SK-N-MC (cell line): ENCODE measurements around the gene TULP3.

ENCODE experiments used
- DNase-seq: peaks from one replicate; pipeline ENCODE4 v3.0.0-alpha.2; 2011; ENCODE audit warnings: low read depth, low spot score
- H3K27ac ChIP-seq: fragments of 200-600 bp; sonication (generic); 2 replicates; pipeline ENCODE4 v1.5.1; 2016; ENCODE audit warnings: mixed run types
- H3K36me3 ChIP-seq: fragments of 200-600 bp; sonication (generic); 2 replicates; pipeline ENCODE4 v1.6.1; 2017; ENCODE audit warnings: antibody characterized with exemption, low read length, mixed read lengths; ENCODE audit not compliant: insufficient read depth
- H3K4me3 ChIP-seq: fragments of 200-600 bp; sonication (generic); 2 replicates; pipeline ENCODE4 v1.5.1; 2016
- H3K9ac ChIP-seq: fragments of 200-600 bp; sonication (generic); 2 replicates; pipeline ENCODE4 v1.8.0; 2017; ENCODE audit warnings: mixed run types, mixed read lengths; ENCODE audit not compliant: insufficient read length
- H3K9me3 ChIP-seq: fragments of 200-600 bp; sonication (generic); 2 replicates; pipeline ENCODE4 v1.6.1; 2017; ENCODE audit warnings: low read depth, mild to moderate bottlenecking, antibody characterized with exemption, low read length, moderate library complexity, mixed read lengths
- EZH2 ChIP-seq: fragments of 200-600 bp; sonication (generic); IDR thresholded peaks from one replicate; pipeline ENCODE4 v1.6.1; 2017; ENCODE audit warnings: antibody characterized with exemption
- FOXP2 ChIP-seq: optimal IDR thresholded peaks from 2 replicates; pipeline ENCODE3; 2011; ENCODE audit warnings: mild to moderate bottlenecking, moderate library complexity; ENCODE audit not compliant: insufficient read depth; ENCODE audit errors: extremely low read length, control extremely low read depth
- POLR2AphosphoS5 ChIP-seq: IDR thresholded peaks from 2 replicates; pipeline ENCODE4 v1.6.1; 2012; ENCODE audit warnings: mild to moderate bottlenecking, low read depth, low read length, borderline replicate concordance

Gene TULP3

DNA sequence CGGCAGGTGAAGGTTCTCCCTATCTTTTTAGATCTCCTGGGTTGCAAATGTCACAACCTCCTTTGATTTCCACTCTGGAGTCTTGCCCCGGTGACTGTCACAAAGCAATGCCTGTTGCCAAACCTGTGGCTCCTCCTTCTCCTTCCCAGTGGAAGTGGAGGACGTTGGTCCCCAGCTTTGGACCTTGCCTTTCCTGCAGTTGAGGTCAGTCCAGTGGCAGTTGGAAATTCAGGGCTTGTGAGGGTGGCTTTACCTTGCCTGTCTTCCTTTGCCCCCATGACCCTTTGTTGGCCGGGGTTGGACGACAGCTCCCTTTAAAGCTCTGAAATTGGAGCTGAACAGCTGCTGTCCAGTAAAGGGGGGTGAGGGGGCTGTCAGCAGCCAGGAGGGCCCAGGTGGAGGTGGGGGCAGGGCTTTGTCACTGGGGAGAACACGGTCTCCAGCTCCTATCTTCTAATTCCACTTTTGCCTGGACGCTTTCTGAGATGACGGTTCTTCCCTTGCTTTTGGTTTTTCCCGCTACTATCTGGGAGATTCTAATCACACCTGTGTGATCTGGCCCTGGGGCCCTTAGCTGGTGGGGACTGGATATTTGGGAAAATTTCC is 72.6 kb downstream of the TULP3 start:
- Histone ChIP-seq H3K27ac (no peak overlapping the region), H3K36me3 (peaks cover 8% of the 10 kb centered on the region; the same call in 1 of the 2 replicates), H3K9me3 (no peaks in the 10 kb centered on the region), H3K9ac (no peak overlapping the region), H3K4me3 (no peak overlapping the region)
- TF ChIP-seq POLR2AphosphoS5 (no peak), FOXP2 (no peak), EZH2 (no peak)
- DNase-seq = no peak

GRCh38 chr12:2963760-2964292 is 73.1 kb downstream of the TULP3 start:
- Histone ChIP-seq H3K36me3 (peaks cover 10% of the 10 kb centered on the region), H3K9ac (no peak overlapping the region), H3K9me3 (no peaks in the 10 kb centered on the region), H3K4me3 (no peak overlapping the region), H3K27ac (no peak overlapping the region)
- no peak for DNase-seq
- TF ChIP-seq EZH2 = no peak
- no peak for TF ChIP-seq POLR2AphosphoS5
- no peak for TF ChIP-seq FOXP2

DNA sequence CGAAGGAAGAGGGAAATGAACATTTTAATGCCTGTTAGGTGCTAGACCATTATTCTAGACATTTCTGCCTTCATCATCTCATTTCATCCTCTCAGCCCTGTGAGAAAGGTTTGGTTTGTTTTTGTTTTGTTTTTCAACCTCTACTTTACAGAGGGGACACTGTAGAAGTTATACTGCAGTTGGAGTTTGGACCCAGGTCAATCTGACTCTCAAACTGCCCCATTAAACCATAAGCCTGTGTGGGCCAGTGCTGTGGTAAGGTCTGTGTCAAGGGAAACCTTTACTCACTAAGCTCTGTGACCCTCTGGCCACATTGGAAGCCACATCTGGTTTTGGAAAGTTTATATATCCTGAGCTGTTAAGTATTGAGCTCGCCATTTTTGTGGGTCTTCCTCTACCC is 77.0 kb downstream of the TULP3 start:
- no peak overlapping the region for H3K4me3 ChIP-seq
- no peak for DNase-seq
- no peaks in the 10 kb centered on the region for H3K9me3 ChIP-seq
- no peak overlapping the region for H3K9ac ChIP-seq
- peak overlapping the region; percentile 33; the same call in 1 of the 2 replicates for H3K27ac ChIP-seq
- peaks cover 22% of the 10 kb centered on the region for H3K36me3 ChIP-seq
- no peak for TF ChIP-seq FOXP2
- no peak for TF ChIP-seq EZH2
- no peak for TF ChIP-seq POLR2AphosphoS5

DNA sequence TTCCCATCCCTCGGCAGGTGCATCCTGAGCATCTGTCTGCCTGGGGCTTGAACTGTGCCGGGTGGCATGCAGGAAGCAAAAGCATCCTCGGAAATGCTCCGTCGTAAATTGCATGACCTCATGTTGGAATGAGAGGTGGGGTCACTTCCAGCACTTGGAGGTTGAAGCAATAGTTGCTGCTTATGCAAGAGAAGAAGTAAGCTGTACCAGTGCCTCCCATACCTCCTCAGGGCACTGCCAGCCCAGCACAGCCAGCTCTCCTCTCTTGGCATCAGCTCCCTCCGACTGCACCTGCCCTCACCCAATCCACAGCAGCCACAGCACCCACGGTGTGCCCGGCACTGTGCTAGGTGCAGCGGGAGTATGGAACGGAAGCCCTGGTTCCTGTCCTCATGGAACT is 80.1 kb downstream of the TULP3 start:
- H3K27ac ChIP-seq = no peak overlapping the region
- TF ChIP-seq EZH2 (no peak), POLR2AphosphoS5 (no peak), FOXP2 (no peak)
- H3K9ac ChIP-seq = no peak overlapping the region
- no peak overlapping the region for H3K4me3 ChIP-seq
- H3K36me3 ChIP-seq = peaks cover 18% of the 10 kb centered on the region
- DNase-seq = no peak
- no peaks in the 10 kb centered on the region for H3K9me3 ChIP-seq

DNA sequence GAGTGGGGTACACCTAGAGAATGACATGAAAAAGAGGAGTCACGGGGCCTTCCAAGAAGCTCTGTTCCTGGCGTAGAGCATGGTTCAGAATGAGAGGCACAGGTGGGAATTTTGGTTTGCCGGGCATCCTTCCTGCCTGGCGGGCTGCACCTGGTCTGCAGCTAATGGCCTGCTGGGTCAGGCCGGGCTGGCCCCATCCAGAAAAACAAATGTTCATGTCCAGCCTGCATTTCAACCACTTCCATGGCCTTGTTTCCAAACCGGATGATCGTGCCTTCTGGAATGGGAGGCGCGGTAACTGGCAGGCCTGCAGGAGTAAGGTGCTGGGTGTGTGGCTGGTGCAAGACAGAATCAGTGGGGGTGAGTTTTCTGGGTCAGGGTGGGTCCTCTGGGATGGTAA is 82.9 kb downstream of the TULP3 start:
- H3K9ac ChIP-seq = no peak overlapping the region
- no peak overlapping the region for H3K27ac ChIP-seq
- H3K4me3 ChIP-seq = no peak overlapping the region
- H3K36me3 ChIP-seq = peaks cover 14% of the 10 kb centered on the region
- DNase-seq = no peak
- TF ChIP-seq EZH2 (no peak), POLR2AphosphoS5 (no peak), FOXP2 (no peak)
- no peaks in the 10 kb centered on the region for H3K9me3 ChIP-seq

DNA sequence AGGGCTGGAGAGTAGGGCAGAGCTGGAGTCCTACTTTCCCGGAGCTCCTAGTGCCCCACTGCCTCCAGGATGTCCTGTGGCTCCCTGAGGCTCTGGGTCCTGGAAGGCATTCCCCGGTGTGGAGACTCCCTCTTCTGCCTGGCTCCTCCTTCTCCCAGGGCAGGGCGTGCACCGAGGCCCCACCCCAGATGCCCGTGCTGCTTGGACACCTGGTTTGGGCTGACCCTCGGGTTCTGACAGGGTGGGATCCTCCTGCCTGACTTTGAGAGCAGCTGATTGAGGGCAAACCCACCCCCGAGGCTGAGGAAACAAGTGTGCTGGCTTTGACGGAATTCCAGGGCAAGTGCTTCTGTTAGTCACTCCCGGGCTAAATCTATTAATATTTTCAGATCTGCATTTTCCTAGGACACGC is 83.9 kb downstream of the TULP3 start:
- DNase-seq = no peak
- H3K9ac ChIP-seq = no peak overlapping the region
- TF ChIP-seq POLR2AphosphoS5 = no peak
- TF ChIP-seq FOXP2 = no peak
- TF ChIP-seq EZH2 = no peak
- no peak overlapping the region for H3K27ac ChIP-seq
- H3K4me3 ChIP-seq = no peak overlapping the region
- H3K9me3 ChIP-seq = no peaks in the 10 kb centered on the region
- H3K36me3 ChIP-seq = peaks cover 12% of the 10 kb centered on the region; the same call in 1 of the 2 replicates

- no peak for DNase-seq
Measured at GRCh38 chr12:2976581-2976996, 85.9 kb downstream of the TULP3 start.

DNA sequence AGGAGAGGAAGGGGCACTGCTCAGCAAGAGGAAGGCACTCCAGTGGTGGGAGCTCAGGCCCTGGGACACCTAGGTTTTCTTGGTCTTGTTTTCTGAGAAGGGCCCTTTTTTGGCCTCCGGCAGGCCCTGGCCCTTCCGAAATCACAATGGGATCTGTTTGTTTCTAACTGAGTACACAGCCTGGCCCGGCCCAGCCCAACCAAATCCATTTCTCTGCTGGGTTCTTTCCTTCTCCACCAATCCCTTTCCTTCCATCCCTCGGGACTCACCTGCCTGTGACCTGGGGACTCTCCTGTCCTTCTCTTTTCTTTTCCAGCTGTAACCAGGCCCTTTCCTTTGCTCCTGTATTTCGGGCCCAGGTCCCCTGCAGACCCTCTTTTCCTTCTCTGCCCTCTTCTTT is 87.1 kb downstream of the TULP3 start:
- no peak for TF ChIP-seq POLR2AphosphoS5
- TF ChIP-seq EZH2 = no peak
- no peak for TF ChIP-seq FOXP2
- Histone ChIP-seq H3K9me3 (no peaks in the 10 kb centered on the region), H3K27ac (no peak overlapping the region), H3K36me3 (peaks cover 4% of the 10 kb centered on the region; the same call in 1 of the 2 replicates), H3K4me3 (no peak overlapping the region), H3K9ac (no peak overlapping the region)
- no peak for DNase-seq

More at GRCh38 chr12:2976581-2976996, 85.9 kb downstream of the TULP3 start:
- Histone ChIP-seq H3K36me3 (peaks cover 4% of the 10 kb centered on the region; the same call in 1 of the 2 replicates), H3K9ac (no peak overlapping the region), H3K9me3 (no peaks in the 10 kb centered on the region), H3K27ac (no peak overlapping the region), H3K4me3 (no peak overlapping the region)
- no peak for TF ChIP-seq FOXP2
- TF ChIP-seq POLR2AphosphoS5 = no peak
- TF ChIP-seq EZH2 = no peak
